ENCODE data around the gene PLEKHA7.

- TF ChIP-seq RFX5 (IDR thresholded peaks at IDR 0.05; ENCODE audit: low read depth, low read length) = no peak
- no peak for TF ChIP-seq POLR2A (IDR thresholded peaks at IDR 0.05; ENCODE audit: low read depth, low read length)
- TF ChIP-seq RAD21 (IDR thresholded peaks at IDR 0.05; ENCODE audit: low read length) = no peak
- no peak for TF ChIP-seq CTCF (conservative IDR thresholded peaks at IDR 0.05; ENCODE audit: low read depth, low read length)
- TF ChIP-seq RCOR1 (IDR thresholded peaks at IDR 0.05; ENCODE audit: insufficient replicate concordance, low read length) = no peak
- TF ChIP-seq MAFK (IDR thresholded peaks at IDR 0.05; ENCODE audit: low read depth, low read length) = no peak
- no peak for TF ChIP-seq CEBPB (IDR thresholded peaks at IDR 0.05; ENCODE audit: low read depth, low read length)
- no peak for TF ChIP-seq FOS (IDR thresholded peaks at IDR 0.05; ENCODE audit: low read depth, low read length)
- TF ChIP-seq MAZ (IDR thresholded peaks at IDR 0.05; ENCODE audit: borderline replicate concordance, low read depth, low read length) = no peak
- TF ChIP-seq BHLHE40 (IDR thresholded peaks at IDR 0.05; ENCODE audit: low read depth, low read length) = no peak
- no peak for TF ChIP-seq MXI1 (IDR thresholded peaks at IDR 0.05; ENCODE audit: borderline replicate concordance, low read depth, low read length)
- no peak for TF ChIP-seq SMC3 (IDR thresholded peaks at IDR 0.05; ENCODE audit: low read depth, low read length)
- no peak for TF ChIP-seq CHD1 (IDR thresholded peaks at IDR 0.05; ENCODE audit: low read depth, low read length)
Measured at GRCh38 chr11:16749666-16750065, 264.5 kb downstream of the PLEKHA7 start.
